ENCODE measurements around the gene HSF5.

HSF5 gene

GRCh38 chr17:58388302-58389190, 99.7 kb downstream of the HSF5 start:
- no peak for DNase-seq (ENCODE audit: low read depth, low spot score)
- Histone ChIP-seq H3K36me3 (ENCODE audit: insufficient read depth, low read length) (no peaks in the 10 kb centered on the region), H3K9ac (ENCODE audit: insufficient read length) (no peak overlapping the region), H3K27ac (no peak overlapping the region), H3K9me3 (ENCODE audit: low read depth, low read length) (no peaks in the 10 kb centered on the region), H3K4me3 (no peak overlapping the region)
- TF ChIP-seq POLR2AphosphoS5 (IDR thresholded peaks at IDR 0.05; ENCODE audit: borderline replicate concordance, low read depth, low read length), result no peak
- TF ChIP-seq FOXP2 (optimal IDR thresholded peaks at IDR 0.05; ENCODE audit: control extremely low read depth, extremely low read length, insufficient read depth), result no peak
- TF ChIP-seq EZH2 (IDR thresholded peaks at IDR 0.05), result no peak

- Histone ChIP-seq H3K9ac (ENCODE audit: insufficient read length) (no peak overlapping the region), H3K36me3 (ENCODE audit: insufficient read depth, low read length) (no peaks in the 10 kb centered on the region), H3K9me3 (ENCODE audit: low read depth, low read length) (no peaks in the 10 kb centered on the region), H3K4me3 (no peak overlapping the region), H3K27ac (no peak overlapping the region)
- TF ChIP-seq EZH2 (IDR thresholded peaks at IDR 0.05) (no peak), POLR2AphosphoS5 (IDR thresholded peaks at IDR 0.05; ENCODE audit: borderline replicate concordance, low read depth, low read length) (no peak), FOXP2 (optimal IDR thresholded peaks at IDR 0.05; ENCODE audit: control extremely low read depth, extremely low read length, insufficient read depth) (no peak)
- DNase-seq (ENCODE audit: low read depth, low spot score), result no peak
Observed at GRCh38 chr17:58387834-58388233, 100.4 kb downstream of the HSF5 start.

- Histone ChIP-seq H3K27ac (no peak overlapping the region), H3K9me3 (ENCODE audit: low read depth, low read length) (no peaks in the 10 kb centered on the region), H3K9ac (ENCODE audit: insufficient read length) (no peak overlapping the region), H3K4me3 (no peak overlapping the region), H3K36me3 (ENCODE audit: insufficient read depth, low read length) (no peaks in the 10 kb centered on the region)
- no peak for DNase-seq (ENCODE audit: low read depth, low spot score)
- TF ChIP-seq EZH2 (IDR thresholded peaks at IDR 0.05) (no peak), FOXP2 (optimal IDR thresholded peaks at IDR 0.05; ENCODE audit: control extremely low read depth, extremely low read length, insufficient read depth) (no peak), POLR2AphosphoS5 (IDR thresholded peaks at IDR 0.05; ENCODE audit: borderline replicate concordance, low read depth, low read length) (no peak)
Observed at GRCh38 chr17:58386708-58387107, 101.5 kb downstream of the HSF5 start.

GRCh38 chr17:58385359-58385899, 102.8 kb downstream of the HSF5 start:
- Histone ChIP-seq H3K9ac (ENCODE audit: insufficient read length) (no peak overlapping the region), H3K27ac (no peak overlapping the region), H3K4me3 (no peak overlapping the region), H3K9me3 (ENCODE audit: low read depth, low read length) (no peaks in the 10 kb centered on the region), H3K36me3 (ENCODE audit: insufficient read depth, low read length) (no peaks in the 10 kb centered on the region)
- TF ChIP-seq FOXP2 (optimal IDR thresholded peaks at IDR 0.05; ENCODE audit: control extremely low read depth, extremely low read length, insufficient read depth), result no peak
- TF ChIP-seq POLR2AphosphoS5 (IDR thresholded peaks at IDR 0.05; ENCODE audit: borderline replicate concordance, low read depth, low read length), result no peak
- TF ChIP-seq EZH2 (IDR thresholded peaks at IDR 0.05), result no peak
- DNase-seq (ENCODE audit: low read depth, low spot score), result no peak

GRCh38 chr17:58384897-58385296, 103.3 kb downstream of the HSF5 start:
- no peak overlapping the region for H3K27ac ChIP-seq
- H3K9me3 ChIP-seq (ENCODE audit: low read depth, low read length), result no peaks in the 10 kb centered on the region
- H3K9ac ChIP-seq (ENCODE audit: insufficient read length), result no peak overlapping the region
- no peak for DNase-seq (ENCODE audit: low read depth, low spot score)
- no peaks in the 10 kb centered on the region for H3K36me3 ChIP-seq (ENCODE audit: insufficient read depth, low read length)
- H3K4me3 ChIP-seq, result no peak overlapping the region
- no peak for TF ChIP-seq POLR2AphosphoS5 (IDR thresholded peaks at IDR 0.05; ENCODE audit: borderline replicate concordance, low read depth, low read length)
- TF ChIP-seq FOXP2 (optimal IDR thresholded peaks at IDR 0.05; ENCODE audit: control extremely low read depth, extremely low read length, insufficient read depth), result no peak
- TF ChIP-seq EZH2 (IDR thresholded peaks at IDR 0.05), result no peak

DNA sequence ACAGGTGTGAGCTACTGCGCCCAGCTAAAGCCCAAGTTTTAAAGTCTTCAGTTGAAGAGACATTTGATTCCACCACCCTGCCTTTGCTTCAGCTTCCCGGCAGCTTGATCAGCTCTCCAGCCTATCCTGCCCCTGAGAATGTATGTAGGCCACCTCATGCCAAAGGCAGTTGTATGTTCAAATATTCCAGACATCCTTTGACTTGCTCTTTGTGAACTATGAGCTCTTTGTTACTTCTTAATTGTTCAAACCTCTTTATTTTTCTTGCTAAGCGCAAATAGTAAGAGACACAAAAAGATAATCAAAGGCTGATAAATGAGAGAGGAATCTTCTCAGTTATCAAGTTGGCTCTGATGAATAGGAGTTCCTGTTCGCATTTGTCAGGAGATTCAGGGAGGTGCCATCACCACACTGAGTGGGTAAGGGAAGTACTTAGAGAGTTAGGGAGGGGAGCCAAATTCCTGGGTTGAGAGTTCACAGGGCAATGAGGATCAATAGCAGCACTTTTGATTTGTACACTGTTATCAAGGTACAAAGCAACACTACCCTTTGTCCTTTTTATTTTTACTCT, 104.2 kb downstream of the HSF5 start:
- Histone ChIP-seq H3K9ac (ENCODE audit: insufficient read length) (no peak overlapping the region), H3K36me3 (ENCODE audit: insufficient read depth, low read length) (no peaks in the 10 kb centered on the region), H3K9me3 (ENCODE audit: low read depth, low read length) (no peaks in the 10 kb centered on the region), H3K27ac (no peak overlapping the region), H3K4me3 (no peak overlapping the region)
- DNase-seq (ENCODE audit: low read depth, low spot score), result no peak
- TF ChIP-seq FOXP2 (optimal IDR thresholded peaks at IDR 0.05; ENCODE audit: control extremely low read depth, extremely low read length, insufficient read depth) (no peak), POLR2AphosphoS5 (IDR thresholded peaks at IDR 0.05; ENCODE audit: borderline replicate concordance, low read depth, low read length) (no peak), EZH2 (IDR thresholded peaks at IDR 0.05) (no peak)

DNA sequence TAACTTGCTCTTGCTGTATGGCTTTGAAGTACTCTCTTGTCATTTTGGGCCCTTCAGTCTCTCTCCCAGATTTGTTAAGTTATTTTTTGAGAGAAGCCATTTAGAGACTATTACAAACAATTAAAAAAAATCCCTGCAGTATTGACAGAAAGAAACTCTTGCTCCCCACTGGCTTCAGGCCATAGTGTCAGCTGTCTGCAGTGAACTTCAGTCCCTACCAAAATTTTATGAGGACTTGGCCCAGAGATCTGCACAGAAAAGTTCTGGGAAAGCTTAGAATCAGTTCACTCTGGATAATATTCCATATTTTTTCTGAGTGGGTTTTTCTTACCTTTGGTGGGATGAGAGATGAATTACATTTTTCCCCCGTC, 105.4 kb downstream of the HSF5 start:
- TF ChIP-seq FOXP2 (optimal IDR thresholded peaks at IDR 0.05; ENCODE audit: control extremely low read depth, extremely low read length, insufficient read depth) (no peak), EZH2 (IDR thresholded peaks at IDR 0.05) (no peak), POLR2AphosphoS5 (IDR thresholded peaks at IDR 0.05; ENCODE audit: borderline replicate concordance, low read depth, low read length) (no peak)
- H3K4me3 ChIP-seq, result no peak overlapping the region
- H3K36me3 ChIP-seq (ENCODE audit: insufficient read depth, low read length), result no peaks in the 10 kb centered on the region
- no peaks in the 10 kb centered on the region for H3K9me3 ChIP-seq (ENCODE audit: low read depth, low read length)
- no peak overlapping the region for H3K9ac ChIP-seq (ENCODE audit: insufficient read length)
- H3K27ac ChIP-seq, result no peak overlapping the region
- DNase-seq (ENCODE audit: low read depth, low spot score), result no peak

DNA sequence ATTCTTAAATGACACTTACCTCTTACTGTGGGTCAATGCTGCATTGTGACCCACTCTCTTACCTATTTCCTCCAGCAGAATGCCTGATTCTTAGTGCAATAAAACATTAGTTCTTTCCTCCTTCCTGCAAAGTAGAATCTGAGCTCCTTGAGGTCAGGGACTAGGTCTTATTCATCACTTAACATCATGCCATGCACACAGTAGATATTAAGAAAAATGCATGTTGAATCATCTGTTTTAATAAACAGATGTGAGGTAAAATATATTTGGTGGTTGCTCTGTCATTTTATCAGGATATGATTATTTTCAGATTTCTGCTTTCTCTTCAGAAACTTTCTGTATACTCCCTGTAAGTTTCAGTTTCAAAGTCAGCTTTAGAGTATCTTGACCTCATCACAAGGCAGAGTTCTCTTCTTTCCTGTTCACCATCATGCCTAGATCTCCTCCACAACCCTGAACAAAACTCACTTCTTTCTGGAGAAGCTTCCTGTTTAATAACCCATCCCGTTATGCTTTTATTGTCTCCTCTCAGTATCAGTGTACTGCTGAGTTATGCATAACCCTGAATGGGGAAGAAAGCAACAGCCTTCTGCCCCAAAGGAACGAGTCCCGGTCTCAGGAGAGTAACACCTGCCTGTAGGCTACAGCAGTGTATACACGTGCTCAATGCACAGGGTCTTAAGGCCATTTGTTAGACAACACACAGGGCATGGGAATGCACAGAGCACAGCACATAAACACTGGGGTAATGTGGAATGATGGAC, 105.9 kb downstream of the HSF5 start:
- H3K36me3 ChIP-seq (ENCODE audit: insufficient read depth, low read length), result no peaks in the 10 kb centered on the region
- no peaks in the 10 kb centered on the region for H3K9me3 ChIP-seq (ENCODE audit: low read depth, low read length)
- H3K4me3 ChIP-seq, result no peak overlapping the region
- H3K9ac ChIP-seq (ENCODE audit: insufficient read length), result no peak overlapping the region
- H3K27ac ChIP-seq, result no peak overlapping the region
- DNase-seq (ENCODE audit: low read depth, low spot score), result no peak
- TF ChIP-seq FOXP2 (optimal IDR thresholded peaks at IDR 0.05; ENCODE audit: control extremely low read depth, extremely low read length, insufficient read depth) (no peak), POLR2AphosphoS5 (IDR thresholded peaks at IDR 0.05; ENCODE audit: borderline replicate concordance, low read depth, low read length) (no peak), EZH2 (IDR thresholded peaks at IDR 0.05) (no peak)

Measured in SK-N-MC (cell line).